Measurements from ENCODE around the gene GAREM1.

Gene GAREM1

DNA sequence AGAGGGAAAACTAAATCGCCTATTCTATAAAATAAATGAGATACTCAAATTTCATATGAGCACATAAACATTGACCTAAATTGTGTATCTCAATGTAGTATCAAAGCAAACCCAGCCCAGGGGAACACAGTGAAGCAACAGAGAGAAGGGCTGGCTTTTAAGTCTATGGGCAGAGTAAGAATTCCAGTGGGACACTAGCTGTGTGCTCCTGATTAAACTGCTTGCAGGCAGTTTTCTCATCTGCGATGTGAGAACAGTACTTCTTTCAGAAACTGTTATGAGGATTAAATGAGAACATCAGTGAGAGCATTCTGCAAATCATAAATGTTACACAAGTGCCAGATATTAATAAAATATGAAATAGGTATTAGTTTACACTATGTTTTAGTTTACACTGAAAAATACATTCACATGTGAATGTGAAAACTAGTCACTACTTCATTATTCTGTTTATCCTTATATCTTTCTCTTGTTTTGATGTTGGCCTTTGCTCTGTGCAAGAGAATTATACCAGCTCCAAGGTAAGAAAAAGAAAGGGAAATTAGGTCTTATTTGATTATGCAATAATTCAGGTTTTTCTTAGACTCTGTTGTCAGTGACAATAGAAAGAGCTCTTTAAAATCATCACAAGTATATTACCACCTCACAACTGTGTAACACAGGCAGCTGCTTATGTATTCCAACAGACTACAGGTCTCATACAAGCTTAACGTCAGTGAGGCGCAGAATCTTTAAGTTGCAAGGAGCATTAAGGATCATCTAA, 47.5 kb downstream of the GAREM1 start:
- no peak for DNase-seq

DNA sequence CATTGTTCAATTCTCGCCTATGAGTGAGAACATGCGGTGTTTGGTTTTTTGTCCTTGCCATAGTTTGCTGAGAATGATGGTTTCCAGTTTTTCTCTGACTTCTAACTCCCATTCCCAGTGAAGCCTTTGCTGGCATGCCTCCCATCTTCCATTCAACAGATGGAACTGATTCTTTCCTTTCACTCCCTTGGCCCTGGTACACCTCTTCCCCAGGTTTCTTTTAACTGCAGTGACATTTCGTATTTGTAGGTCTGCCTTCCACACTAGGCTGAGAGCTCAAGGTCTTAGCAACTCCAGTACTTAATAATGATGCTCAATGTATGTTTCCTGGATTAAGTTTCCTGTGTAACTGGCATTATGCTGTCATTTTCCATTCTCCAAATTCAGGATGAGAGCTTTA, 48.5 kb downstream of the GAREM1 start:
- DNase-seq = no peak

DNA sequence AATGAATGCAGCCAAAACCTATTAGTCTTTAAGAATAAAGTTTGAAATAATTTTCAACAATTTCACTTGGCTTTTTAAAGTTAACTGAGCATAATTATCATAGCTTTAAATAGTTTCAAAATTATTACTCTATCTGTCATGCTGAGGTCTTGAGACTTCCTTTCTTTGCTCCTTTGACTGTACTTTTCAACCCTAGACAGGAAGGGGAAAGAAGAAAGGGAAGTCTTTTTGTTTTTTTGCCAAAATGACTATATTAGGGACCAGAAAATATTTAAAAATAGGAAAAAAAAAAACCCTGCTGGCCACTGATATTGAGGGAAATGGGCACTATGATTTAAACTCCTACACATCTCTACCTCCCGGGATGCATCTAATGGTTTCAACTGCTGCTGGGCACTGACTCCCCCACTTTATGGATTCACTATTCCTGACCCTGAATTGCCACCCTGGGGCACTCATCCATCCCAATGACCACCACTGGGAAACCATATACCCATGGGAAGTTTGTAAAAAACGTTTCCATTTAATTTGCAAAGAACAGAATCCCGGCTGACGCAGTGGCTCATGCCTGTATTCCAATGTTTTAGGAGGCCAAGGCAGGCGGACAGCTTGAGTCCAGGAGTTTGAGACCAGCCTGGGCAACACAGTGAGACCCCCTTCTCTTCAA, 50.5 kb downstream of the GAREM1 start:
- DNase-seq = no peak

DNA sequence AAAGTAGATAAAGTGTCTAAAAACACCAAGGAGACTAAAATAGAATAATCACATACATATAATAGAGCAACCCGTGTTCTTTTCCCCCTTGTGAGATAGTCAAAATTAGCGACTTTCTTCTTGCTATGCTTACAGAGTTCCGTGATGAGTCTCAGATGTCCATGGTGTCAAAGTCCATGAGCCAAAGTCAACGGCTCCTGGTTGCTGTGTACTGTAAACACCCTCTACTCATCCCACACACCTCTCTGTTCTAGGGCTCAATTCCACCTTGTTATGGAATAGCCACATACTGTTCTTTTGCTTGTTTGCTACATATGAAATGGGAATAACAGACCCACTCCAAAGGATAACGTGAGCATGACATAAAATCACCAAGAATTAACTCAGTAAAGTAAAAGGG, 52.5 kb downstream of the GAREM1 start:
- no peak for DNase-seq

DNA sequence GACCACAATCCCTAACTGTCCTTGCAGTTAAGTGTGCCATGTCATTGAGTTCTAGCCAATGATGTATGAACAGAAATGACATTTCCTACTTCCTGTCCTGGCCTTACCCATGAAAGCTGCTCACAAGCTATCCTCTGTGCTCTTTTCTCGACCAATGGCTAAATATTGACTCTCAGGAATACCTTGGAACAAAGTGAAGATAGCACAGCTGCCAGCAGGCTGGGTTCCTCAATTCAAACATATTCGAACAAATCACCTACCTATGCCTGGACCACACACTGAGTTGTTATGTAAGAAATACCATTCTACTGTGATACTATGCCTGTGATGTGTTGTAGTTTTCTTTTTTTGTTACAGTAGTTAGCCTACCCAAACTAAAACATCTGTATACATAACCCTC, 65.1 kb downstream of the GAREM1 start:
- no peak for DNase-seq

DNA sequence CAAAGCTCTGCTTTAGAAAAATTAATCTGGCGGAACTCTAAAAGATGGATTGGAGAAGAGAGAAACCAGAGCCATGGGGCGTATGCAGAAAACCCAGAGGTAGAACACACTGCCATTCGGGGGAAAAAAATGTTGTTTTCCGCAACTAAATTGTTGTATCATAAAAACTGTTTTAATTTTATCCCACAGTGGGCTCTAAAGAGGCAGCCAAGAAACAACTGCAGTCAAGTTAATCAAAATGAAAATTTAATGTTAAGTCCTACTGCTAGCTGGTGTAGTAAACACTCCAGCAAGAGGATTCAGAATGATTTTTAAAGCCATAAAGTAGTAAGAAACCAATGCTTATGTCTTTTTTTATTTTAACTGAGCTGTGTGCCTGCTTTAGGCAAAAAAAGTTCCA, 69.1 kb downstream of the GAREM1 start:
- DNase-seq = no peak

DNA sequence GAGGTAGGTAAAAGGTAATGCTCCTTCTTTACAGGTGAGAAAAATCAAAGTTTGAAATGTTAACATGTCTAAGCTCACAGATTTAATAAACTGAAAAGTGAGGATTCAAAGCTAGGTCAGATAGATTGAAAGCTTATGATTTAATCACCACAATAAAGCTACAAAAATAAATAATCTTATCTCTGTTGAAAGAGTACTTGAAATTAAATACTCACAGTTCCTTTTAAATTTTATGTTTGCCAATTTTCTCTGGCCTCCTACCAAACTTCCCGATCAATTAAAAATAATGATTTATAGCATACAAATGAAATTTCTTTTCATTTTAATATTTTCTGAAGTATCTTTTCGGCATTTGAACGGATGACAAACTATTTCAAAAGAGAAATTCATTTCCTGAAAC, 77.3 kb downstream of the GAREM1 start:
- no peak for DNase-seq

DNA sequence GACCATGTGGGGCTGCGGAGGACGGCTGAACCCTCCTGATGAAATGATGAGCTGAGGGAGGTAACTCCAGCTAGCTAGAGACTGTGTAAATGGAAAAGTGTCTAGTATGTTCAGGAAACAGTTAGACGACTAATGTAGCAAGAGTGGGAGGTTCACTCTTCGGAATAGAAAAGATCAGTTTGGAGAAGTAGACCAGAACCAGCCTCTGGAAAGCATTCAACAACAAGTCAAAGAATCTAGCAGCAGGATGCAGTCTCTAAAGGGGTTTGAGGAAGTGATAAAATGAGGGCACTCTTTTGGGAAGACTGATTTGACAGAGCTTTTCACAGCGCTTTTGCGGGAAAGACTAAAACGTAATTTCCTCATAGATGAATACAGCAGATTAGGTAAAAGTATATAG, 79.6 kb downstream of the GAREM1 start:
- DNase-seq = no peak

DNA sequence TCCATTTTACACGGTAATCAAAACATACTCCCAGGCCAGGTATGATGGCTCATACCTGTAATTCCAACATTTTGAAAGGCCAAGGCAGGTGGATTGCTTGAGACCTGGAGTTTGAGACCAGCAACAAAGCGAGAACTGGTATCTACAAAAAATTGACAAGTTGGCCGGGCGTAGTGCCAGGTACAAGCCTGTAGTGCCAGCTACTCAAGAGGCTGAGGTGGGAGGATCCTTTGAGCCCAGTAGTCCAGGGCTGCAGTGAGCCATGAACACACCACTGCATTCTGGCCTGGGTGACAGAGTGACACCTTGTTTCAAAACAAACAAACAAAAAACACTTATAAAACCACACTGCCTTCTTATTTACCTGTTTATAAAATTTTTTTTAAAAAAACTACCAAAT, 80.8 kb downstream of the GAREM1 start:
- no peak for DNase-seq

DNA sequence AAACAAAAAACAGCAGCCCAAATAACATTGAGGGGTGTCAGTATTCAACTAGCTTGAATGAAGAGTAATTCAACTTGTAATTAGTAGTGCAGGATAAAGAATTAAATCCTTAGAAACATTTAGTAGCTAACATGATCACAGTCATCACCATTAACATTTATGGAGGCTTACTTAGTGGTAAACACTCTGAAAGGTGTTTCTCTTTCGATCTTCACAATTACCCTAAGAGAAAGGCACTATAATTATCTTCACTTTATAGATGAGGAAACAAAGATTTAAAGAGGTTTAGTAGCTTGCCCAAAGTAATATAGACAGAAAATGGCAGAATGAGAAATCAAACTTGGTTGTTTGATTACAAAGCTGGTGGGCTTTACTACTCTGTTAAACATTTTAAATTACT, 81.5 kb downstream of the GAREM1 start:
- DNase-seq = no peak

DNA sequence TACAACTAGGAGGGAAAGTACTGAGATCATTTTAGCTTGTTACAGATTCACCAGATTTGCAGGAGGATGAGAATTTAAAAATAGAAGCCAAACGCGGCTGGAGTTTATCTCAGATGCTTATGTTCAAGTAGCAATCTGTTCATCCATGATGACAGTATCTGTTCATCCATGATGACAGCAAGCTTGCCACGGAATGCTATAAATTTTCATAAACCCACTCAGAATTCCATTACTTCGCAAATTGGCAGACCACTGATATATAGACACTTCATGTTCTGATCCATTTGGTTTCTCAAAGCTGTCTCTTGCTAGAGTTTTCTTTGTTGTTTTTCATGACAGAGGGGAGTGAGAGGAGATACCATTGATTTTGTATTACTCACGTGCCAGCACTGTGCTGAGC, 84.2 kb downstream of the GAREM1 start:
- DNase-seq = no peak

DNA sequence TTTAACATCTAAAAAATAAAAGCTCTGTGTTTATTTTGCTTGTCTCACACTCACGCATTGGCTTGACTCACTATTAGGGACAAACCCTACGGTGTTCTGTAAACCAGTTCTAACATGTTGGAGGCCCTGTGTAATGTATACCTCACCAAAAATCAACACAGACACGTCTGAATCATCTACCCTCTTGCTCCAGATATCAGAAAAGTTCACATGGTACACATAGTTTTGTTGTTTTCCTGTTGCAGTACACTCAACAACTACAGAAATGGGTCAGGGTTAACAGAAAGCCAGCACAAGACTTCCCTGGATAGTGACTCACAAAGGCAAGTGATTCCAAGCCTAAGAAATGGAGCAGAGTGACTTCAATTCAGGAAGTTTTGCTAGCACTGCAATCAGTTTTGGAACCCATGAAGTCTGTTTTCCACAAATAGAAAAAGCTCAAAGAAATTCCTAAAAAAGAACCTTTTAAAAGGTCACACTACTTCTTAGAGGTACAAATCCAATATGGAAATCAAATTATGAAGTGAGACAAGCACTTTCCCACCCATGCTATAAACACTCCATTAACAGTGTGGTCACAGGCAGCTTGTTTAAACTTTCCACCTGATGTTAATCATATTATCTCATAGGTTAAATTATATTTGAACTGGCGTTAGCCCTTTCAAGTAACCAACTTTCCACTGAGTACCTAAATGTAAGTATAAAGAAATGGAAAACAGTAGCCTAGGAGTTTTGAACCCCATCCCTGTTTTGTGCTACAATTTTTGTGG, 87.4 kb downstream of the GAREM1 start:
- no peak for DNase-seq

DNA sequence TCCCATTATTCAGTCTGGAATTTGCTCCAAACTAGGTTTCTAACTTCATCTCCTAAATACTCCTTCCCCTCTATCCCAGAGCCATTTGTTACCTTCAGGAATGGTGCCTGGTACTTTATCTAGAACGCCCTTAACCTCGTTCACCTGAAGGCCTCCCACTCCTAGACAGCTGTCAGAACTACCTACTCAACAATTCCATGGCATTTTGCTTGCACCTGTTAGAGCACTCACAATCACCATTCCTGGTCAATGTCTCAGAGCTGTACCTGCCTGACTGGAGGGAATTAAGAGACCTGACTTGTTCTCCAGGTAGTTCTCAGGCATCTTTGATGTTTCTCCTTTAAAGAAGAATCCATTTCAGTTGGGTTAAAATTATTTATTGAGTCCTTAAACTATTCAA, 88.9 kb downstream of the GAREM1 start:
- DNase-seq = no peak

DNA sequence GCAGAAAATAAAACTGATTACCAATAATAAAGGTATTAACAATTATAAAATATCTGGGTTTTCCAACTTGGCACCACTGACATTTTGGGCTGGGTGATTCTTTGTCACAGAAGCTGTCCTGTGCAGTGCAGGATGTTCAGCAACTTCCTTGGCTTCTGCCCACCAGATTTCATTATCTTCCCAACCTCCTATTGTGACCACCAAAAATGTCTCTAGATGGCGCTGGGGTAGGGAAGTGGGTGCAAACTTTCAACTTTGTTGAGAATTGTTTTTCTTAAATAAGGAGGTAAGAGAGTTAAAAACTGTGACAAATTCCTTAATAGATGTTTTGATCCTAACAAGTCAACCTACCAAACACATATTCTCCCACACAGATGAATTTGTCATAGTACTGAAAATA, 90.1 kb downstream of the GAREM1 start:
- no peak for DNase-seq

DNA sequence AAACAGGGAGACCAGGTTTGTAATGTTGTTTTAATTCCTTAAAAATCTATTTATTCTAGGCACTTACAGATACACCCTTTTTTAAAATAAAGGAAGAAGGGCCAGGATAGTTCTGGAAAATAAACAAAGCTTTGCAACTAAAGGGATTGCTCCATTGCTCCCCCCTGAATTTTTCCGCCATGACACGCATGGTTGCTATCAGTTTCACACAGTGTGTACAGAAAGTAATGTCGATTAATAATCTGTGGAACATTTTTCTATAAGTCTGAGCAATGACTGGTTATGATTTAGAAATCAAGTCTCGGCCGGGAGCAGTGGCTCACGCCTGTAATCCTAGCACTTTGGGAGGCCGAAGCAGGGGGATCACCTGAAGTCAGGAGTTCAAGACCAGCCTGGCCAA, 90.8 kb downstream of the GAREM1 start:
- DNase-seq = no peak

DNA sequence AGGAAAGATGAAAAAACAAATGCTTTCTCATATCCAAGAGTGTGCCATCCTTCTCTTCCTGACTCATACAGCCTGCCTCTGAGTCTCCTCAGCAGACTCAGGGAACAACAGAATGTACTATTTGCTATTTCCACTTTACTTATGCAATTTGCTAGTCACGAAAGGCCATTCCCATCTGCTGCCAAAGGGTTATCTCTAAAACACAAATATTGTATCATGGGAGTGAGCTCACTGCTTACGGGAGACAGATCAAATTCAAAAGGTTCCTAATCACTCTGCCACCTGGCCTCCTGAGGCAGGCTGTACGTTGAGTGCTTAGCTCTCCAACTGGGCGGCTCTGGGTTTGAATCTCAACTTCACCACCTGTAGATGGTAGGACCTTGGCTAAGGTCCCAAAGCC, 92.0 kb downstream of the GAREM1 start:
- DNase-seq = no peak

DNA sequence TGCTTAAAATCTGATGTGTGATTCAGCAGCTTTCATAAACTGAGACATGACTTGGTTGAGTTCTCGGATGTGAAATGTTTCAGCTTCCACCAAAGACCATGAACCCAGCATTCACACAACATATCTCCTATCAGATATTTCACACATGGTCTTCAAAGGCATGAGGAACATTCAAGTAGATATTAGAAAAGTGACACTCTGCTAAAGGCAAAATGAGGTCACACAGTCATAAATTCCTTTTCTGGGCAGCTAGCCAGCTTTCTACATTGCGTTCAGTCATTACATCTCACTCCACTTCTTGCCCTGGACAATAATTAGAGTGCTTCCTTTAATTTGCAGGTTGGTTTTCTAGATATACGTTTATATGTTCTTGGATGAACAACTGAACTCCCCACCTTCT, 96.7 kb downstream of the GAREM1 start:
- DNase-seq = no peak

DNA sequence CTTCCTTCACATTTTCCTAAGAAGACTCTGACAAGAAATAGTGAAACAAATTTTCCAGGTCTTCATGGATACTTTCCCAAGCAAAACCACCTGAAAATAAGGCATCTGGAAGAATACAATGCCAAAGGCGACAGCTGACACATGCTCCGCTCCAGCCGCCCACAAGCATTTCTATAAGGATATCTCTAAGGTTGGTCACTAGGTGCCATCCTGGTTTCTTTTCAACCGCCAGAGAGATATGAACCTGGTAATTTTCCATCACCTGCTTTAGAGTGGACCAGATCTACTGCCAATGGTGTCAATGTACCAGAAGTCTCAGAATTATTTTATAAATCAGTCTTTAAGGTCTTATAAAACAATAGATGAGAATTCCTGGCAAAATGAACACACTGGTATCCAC, 97.2 kb downstream of the GAREM1 start:
- no peak for DNase-seq

DNA sequence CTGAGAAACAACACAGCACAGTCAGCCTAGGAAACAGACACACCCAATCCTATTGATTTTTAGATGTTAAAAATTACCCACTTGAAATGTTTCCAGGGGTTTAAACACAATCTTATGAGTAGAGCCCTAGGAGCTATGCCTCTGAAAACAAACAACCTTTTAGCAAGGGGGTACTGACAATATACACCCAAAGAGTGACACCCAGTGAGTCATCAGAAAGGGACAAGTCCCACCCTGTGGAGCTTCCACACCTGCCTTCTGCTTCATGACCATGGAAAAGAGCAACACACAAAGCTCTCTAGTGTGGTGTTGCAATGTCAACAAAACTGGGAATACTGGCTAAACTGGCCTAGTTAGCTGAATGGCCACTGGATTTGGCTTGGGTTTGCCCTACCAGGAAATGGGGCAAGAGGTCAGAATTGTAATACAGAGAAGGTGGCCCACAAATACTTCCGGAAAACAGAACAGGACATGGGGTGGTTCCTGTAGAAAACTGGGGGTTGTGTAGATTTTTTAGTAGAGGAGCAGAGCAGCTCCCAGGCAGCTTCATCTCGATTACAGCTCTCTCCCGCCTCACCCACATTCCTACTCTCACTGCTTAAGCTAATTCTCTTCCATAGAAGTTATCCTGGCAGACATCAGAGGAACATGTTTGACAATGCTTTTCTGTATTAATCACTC, 98.2 kb downstream of the GAREM1 start:
- no peak for DNase-seq

DNA sequence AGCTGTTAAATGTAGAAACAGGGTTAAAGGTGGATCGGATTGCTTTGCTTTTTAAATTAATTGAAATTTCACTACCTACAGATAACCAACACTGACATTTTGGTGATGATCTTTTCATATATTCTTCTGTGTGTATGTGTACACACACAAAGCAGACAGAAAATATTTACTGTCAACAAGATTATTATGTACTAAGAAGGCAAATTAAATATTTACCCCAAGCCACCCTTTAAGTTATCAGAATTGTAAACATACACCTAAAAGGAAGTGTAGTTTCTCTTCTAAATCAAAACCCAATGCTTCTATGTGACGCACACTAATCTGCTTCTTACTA, 98.7 kb downstream of the GAREM1 start:
- DNase-seq = no peak

DNA sequence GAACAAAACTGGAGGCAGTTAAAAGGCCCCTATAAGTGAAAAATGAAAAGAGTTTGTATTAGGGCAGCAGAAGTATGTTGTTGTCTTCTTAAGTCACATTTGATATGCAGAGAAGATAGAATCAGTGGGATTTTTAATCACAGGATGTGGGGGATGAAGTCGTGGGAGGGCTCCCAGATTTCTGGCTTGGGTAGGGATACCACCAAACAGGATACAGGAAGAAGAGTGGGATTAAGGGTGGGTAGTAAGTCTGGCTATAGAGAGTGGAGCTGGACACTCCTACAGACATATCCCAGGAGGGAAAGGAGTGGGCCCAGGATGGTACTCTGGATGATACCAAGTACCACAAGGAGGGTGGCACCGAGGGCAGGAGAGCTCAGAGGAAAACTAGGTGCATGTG, 99.3 kb downstream of the GAREM1 start:
- no peak for DNase-seq

DNA sequence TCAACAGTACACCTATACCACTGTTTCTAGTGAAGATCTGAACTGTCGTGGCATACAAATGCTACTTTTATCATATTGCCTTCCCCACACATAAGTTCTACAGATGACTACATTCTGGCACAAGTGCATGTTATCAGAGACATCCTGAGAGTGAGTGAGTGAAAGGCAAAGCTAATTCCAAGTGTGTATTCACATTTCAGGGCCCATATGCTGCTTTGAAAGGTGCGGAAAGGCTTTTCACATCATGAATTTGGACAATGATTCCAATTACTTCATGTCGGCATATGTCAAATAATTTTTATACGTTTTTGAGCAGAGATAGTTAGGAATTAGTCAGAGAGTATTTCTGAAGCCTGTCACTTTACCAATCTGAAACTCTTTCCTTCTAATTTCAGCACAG, 101.7 kb downstream of the GAREM1 start:
- DNase-seq = no peak

DNA sequence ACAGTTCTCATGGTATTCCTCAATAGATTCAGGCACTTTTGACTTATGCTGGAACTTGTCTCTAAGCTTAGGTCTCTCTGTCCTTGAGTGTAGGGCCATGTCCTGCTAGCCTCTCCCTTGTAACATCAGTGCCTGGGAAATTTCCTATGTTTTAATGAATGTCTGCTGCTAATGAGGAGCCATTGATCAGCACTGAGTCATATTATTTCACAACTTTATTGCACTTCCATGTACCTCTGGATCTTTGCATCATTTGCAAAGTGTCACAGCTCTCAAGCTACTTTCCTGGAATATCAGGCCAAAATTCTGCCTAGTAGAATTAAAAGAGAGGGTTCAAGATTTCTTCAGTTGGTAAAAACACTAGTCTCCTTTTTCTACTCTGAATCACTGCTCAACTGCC, 102.5 kb downstream of the GAREM1 start:
- no peak for DNase-seq
